ENCODE data around the gene MYO1A. TPM values are rescaled to one million over a fixed set of nuclear protein-coding genes. Genes with fewer than 3 reads are reported as not detected.
A peak's percentile ranks its signal among the peaks of the same experiment; 100 is the strongest.

MYO1A gene
- total and polyA plus RNA-seq, 12 donors: 0.01 to 0.08 TPM; not detected in 10

GRCh38 chr12:57093415-57094207 lies 43.7 kb upstream of the MYO1A start:
- no peaks in the 10 kb centered on the region for H3K27me3 ChIP-seq
- H3K27ac ChIP-seq: peak overlapping the region in 9 of 10 donors; percentile 35 to 76 (median 68)
- H3K36me3 ChIP-seq: peaks cover 0 to 76% (median 43%) of the 10 kb centered on the region in 9 donors
- no peaks in the 10 kb centered on the region for H3K9me3 ChIP-seq
- peak; percentile 13 to 63 (median 57) for ATAC-seq
- WGBS, 2 donors: 54 to 56% methylated on average over 24 of the region's 24 CpGs
- intact Hi-C loops (cut with DNase I): loop anchor here in 1 of 10 donors (2.0 kb wide), 1 partner anchor 15 kb away; no protein-coding TSS in a partner anchor
- TF ChIP-seq CTCF (IDR thresholded peaks at IDR 0.05): peak; percentile 10 to 67 (median 54)
- DNase-seq: peak; percentile 75 to 86
- H3K4me3 ChIP-seq: peak overlapping the region in 5 of 10 donors; percentile 3 to 20 (median 8)
- peaks cover 19 to 60% (median 42%) of the 10 kb centered on the region in 9 donors for H3K4me1 ChIP-seq

- Histone ChIP-seq H3K27me3 (no peaks in the 10 kb centered on the region), H3K9me3 (no peaks in the 10 kb centered on the region), H3K27ac (peak overlapping the region in 9 of 10 donors; percentile 19 to 76 (median 63)), H3K4me1 (peaks cover 19 to 65% (median 46%) of the 10 kb centered on the region in 9 donors), H3K4me3 (peak overlapping the region in 2 of 10 donors; percentile 3 to 8), H3K36me3 (peaks cover 0 to 69% (median 39%) of the 10 kb centered on the region in 9 donors)
- ATAC-seq: no peak
- 82 to 85% methylated on average over 4 of the region's 4 CpGs for WGBS, 2 donors
- no peak for DNase-seq
- TF ChIP-seq CTCF (IDR thresholded peaks at IDR 0.05): no peak
- intact Hi-C loops (cut with DNase I): loop anchor here in 1 of 10 donors (2.0 kb wide), 1 partner anchor 16 kb away; no protein-coding TSS in a partner anchor
Observed at GRCh38 chr12:57092876-57093414, 43.0 kb upstream of the MYO1A start.

GRCh38 chr12:57092529-57092862 lies 42.6 kb upstream of the MYO1A start:
- Histone ChIP-seq H3K27me3 (no peaks in the 10 kb centered on the region), H3K9me3 (no peaks in the 10 kb centered on the region), H3K27ac (peak overlapping the region in 4 of 10 donors; percentile 8 to 76 (median 48)), H3K4me3 (no peak overlapping the region), H3K4me1 (peaks cover 19 to 68% (median 50%) of the 10 kb centered on the region in 9 donors), H3K36me3 (peaks cover 0 to 65% (median 37%) of the 10 kb centered on the region in 9 donors)
- intact Hi-C loops (cut with DNase I): loop anchor here in 1 of 10 donors (2.0 kb wide), 1 partner anchor 16 kb away; no protein-coding TSS in a partner anchor
- TF ChIP-seq CTCF (IDR thresholded peaks at IDR 0.05): no peak
- no peak for DNase-seq
- ATAC-seq: no peak
- 83 to 87% methylated on average over 5 of the region's 5 CpGs for WGBS, 2 donors
